Esophagus squamous epithelium (tissue), 4 donors: ENCODE measurements around the gene KDM4C.

Source experiments
- POLR2A ChIP-seq, 4 donors: fragments of 450-650 bp; IDR thresholded peaks; one replicate each; pipeline ENCODE4 v1.6.1; 2017; ENCODE audit warnings: antibody characterized with exemption in 4 of 4, mild to moderate bottlenecking in 4 of 4, moderate library complexity in 3 of 4
- TF ChIP-seq, protein P1 (sequence below), 6 experiments: fragments of 450-650 bp in 4 of 6; fragments of 200-600 bp in 2 of 6; sonication (generic) in 2 of 6; IDR thresholded peaks; one replicate each; pipeline ENCODE4 v1.5.1; 2016 to 2019; ENCODE audit warnings: antibody characterized with exemption in 6 of 6, mild to moderate bottlenecking in 4 of 6, moderate library complexity in 4 of 6

DNA sequence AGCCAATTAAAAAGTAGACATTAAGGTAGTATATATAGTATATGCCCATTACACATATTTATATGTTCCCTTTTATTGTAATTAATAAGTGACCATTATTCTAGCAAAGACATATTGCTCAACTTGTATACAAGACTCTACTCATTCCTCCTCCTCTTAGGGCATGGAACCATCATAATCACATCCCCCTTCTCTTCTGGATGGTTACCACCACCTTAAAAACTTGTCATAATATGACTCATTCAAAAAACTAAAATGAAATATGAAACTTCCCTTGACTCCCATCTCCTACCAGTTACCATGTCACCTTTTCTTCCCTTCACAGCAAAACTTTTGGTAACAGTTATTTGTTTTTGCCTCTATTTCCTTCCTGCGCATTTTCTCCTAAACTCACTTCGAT, 438.7 kb downstream of the KDM4C start:
- TF ChIP-seq, protein P1, sequence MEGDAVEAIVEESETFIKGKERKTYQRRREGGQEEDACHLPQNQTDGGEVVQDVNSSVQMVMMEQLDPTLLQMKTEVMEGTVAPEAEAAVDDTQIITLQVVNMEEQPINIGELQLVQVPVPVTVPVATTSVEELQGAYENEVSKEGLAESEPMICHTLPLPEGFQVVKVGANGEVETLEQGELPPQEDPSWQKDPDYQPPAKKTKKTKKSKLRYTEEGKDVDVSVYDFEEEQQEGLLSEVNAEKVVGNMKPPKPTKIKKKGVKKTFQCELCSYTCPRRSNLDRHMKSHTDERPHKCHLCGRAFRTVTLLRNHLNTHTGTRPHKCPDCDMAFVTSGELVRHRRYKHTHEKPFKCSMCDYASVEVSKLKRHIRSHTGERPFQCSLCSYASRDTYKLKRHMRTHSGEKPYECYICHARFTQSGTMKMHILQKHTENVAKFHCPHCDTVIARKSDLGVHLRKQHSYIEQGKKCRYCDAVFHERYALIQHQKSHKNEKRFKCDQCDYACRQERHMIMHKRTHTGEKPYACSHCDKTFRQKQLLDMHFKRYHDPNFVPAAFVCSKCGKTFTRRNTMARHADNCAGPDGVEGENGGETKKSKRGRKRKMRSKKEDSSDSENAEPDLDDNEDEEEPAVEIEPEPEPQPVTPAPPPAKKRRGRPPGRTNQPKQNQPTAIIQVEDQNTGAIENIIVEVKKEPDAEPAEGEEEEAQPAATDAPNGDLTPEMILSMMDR (IDR thresholded peaks at IDR 0.05) = no peak
- TF ChIP-seq POLR2A (IDR thresholded peaks at IDR 0.05) = no peak
